HG02588 (cell line): ENCODE measurements around the gene BASP1.

Experiments used
- ATAC-seq: cut with Tn5 transposase; IDR thresholded peaks from one replicate; pipeline ENCODE4 v1.9.1; 2021; ENCODE audit warnings: mild to moderate bottlenecking, moderate library complexity; ENCODE audit not compliant: unreplicated experiment

Gene BASP1, protein sequence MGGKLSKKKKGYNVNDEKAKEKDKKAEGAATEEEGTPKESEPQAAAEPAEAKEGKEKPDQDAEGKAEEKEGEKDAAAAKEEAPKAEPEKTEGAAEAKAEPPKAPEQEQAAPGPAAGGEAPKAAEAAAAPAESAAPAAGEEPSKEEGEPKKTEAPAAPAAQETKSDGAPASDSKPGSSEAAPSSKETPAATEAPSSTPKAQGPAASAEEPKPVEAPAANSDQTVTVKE

GRCh38 chr5:17217493-17218352, at the start of gene BASP1:
Gene BASP1 (plus strand): TSS chr5:17217631. CDS start chr5:17275217, 57,586 bp downstream.
- peak; percentile 36 for ATAC-seq

DNA sequence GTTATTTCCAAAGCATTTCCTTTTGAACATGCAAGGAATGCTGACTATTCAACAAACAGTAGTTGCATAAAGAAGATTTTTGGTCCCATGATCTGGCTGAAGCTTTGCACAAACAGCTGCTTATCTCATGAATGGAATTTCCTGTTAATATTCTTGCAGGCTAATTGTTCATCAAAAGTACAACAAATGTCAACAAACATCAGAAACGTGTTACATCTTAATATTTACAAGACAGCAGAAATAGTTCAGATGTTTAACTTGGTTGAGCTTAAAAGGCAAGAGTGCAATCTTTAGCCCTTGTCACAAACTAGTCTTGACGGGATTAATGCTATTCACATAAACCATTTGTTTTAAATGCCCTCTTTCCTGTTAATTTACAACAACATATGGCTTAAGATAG, 47.9 kb upstream of the BASP1 start:
- no peak for ATAC-seq

GRCh38 chr5:17172791-17173190, 44.6 kb upstream of the BASP1 start:
- ATAC-seq = no peak

- ATAC-seq = no peak
These were observed 42.5 kb upstream of the BASP1 start for GRCh38 chr5:17174965-17175364.

- no peak for ATAC-seq
These were observed 39.7 kb upstream of the BASP1 start for GRCh38 chr5:17177501-17178372.

DNA sequence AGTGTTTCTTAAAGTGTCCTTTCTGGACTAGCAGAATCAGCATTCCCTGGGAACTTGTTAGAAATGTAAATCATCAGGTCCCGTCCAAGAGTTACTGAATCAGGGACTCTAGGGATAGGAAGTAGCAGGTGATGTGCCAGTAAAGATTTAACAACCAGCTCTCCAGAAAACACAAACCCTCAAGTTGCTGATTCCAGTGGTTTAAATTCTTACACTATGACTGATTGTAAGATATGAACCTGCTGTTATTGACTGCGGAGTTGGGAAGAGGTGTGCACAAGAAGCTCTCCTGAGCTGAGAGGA, 39.1 kb upstream of the BASP1 start:
- no peak for ATAC-seq

DNA sequence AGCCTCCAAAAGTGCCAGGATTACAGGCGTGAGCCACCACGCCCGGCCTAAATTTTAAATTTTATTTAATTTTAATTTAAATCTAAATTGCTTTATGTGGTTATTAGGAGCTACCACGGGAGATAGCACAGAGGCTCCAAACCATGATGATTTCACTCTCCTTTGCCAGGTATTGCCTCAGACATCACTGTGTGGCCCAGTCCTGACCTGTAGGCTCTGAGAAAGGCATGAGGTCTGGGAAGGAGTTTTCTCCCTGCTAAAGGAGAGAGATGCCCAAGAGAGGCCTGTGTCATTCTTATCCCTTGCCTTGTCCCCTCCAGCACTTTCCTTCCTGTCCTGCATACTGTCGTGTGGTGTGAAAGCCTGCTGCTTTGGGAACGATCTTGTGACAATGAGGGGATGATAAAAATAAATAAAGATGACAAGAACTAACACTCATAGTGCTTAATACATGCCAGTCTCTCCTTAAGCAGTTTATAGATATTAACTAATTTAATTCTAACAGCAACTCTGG, 37.0 kb upstream of the BASP1 start:
- ATAC-seq = no peak

- no peak for ATAC-seq
These were observed 36.3 kb upstream of the BASP1 start for GRCh38 chr5:17180864-17181723.

DNA sequence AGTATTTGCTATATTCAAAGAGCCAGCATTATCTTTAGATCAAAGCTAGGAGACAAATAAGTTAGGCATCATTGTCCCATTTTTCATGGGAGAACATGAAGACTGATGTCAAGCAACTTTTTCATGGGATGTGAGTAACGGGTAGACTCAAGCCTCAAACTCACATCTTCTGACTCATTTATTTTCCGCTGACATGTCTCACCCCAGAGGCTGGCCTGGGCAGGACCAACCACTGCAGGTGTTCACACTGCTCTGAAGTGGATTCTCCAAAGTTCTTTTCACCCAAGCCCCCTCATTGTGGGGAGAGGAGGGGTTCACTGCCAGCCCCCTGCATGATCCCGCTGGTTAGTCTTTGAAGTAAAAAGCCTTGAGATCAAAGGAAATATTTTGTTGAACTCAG, 34.9 kb upstream of the BASP1 start:
- ATAC-seq = no peak

GRCh38 chr5:17182981-17183380, 34.5 kb upstream of the BASP1 start:
- no peak for ATAC-seq

- no peak for ATAC-seq
These were observed 33.6 kb upstream of the BASP1 start for GRCh38 chr5:17183831-17184230.

DNA sequence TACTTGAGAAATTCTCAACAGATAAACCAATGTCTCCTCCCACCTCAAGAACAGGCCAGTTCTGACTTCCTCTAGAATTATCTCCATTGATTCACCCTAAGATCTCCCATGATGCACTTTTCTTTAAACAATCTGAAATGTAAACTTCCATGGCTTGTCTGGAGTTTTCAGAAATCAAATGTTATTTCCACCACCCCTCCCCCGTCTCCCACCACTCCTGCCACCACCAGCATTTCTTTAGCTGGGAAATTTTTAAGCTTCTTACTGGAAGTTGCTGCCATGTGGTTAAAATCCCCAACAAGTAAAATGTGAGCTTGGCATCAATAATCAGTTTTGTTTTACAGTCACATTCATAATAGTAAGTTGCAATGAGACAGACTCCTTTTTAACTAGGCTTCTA, 32.8 kb upstream of the BASP1 start:
- ATAC-seq = no peak

DNA sequence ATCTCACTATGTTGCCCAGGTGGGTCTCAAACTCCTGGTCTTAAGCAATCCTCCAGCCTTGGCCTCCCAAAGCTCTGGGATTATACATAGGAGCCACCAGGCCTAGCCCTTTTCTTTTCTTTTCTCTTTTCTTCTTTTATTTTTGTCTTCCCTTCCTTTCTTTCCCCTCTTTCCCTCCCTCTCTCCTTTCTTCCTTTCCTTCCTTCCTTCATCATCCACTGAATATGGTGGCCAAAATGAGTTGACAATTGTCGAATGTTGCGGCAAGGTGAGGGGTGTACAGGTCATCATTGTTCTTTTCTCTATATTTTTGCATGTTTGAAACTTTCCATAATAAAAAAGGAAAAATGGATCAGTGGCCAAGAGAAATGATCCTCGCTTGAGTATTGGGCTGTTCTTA, 32.1 kb upstream of the BASP1 start:
- ATAC-seq = no peak

- no peak for ATAC-seq
These were observed 31.7 kb upstream of the BASP1 start for GRCh38 chr5:17185773-17186172.

GRCh38 chr5:17186256-17186655, 31.2 kb upstream of the BASP1 start:
- ATAC-seq = no peak

GRCh38 chr5:17187011-17187785, 30.2 kb upstream of the BASP1 start:
- ATAC-seq = no peak

DNA sequence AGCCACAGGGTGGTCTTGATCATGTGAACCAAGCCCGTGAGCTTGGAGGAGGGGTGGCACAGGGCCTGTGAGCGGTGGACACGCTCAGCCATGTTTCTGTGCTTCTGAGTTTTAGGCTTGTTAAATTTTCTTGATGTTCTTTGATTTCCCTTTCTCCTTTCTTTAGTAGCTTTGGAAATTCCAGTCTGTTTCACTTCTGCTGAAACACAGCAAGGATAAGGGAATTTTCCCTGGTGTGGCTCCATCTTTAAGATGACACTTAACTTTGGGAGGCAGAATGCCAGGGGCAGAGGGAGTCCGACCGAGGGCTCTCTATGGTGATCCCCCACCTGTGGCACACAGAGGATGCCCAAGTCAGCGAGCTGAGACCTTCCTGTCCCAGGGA, 29.7 kb upstream of the BASP1 start:
- no peak for ATAC-seq

DNA sequence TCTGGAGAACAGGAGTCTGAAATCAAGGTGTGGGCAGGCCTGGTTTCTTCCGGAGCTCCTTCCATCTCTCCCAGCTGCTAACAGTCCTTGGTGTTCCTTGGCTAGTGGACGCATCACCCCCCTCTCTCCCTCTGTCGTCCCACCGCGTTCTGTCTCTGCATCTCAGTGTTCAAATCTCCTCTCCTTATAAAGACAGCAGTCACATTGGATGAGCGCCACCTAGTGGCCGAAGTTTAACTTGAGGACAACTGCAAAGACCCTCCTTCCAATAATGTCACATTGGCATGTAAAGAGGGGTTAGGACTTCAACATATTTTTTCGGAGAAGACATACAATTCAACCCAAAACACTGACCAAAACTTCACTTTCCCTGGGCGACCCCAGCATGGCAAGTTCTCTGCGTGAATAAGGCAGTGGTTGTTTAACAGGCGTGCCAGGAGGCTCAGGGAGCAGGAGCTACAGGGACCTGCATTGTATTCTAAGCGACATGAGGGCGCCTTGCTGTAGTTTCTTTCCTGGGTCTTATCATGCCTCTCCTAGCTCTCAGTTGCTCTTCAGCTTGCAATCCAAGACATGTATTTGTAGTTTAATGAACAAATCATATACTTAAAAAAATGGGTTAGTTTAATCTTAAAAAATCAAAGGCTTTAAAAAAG, 27.9 kb upstream of the BASP1 start:
- peak; percentile 58 for ATAC-seq

- no peak for ATAC-seq
These were observed 27.1 kb upstream of the BASP1 start for GRCh38 chr5:17190242-17190778.
